AG10803 (cell line): ENCODE data around the gene SERPINE3.

Experiments
- DNase-seq: peaks from one replicate; pipeline ENCODE4 v3.0.0; 2010; ENCODE audit warnings: low read depth
- H3K4me3 ChIP-seq: 2 replicates; pipeline ENCODE4 v1.5.1; 2011; ENCODE audit warnings: mild to moderate bottlenecking, low read length, control low read depth
- CTCF ChIP-seq: conservative IDR thresholded peaks from 2 replicates; pipeline ENCODE4 v1.5.1; 2011; ENCODE audit warnings: mild to moderate bottlenecking, low read length, control low read depth, inconsistent platforms

Gene SERPINE3

GRCh38 chr13:51373451-51373850 is 34.0 kb downstream of the SERPINE3 start:
- H3K4me3 ChIP-seq, result no peak overlapping the region
- DNase-seq, result no peak
- TF ChIP-seq CTCF, result no peak

GRCh38 chr13:51380269-51380668 is 40.8 kb downstream of the SERPINE3 start:
- peak; percentile 14 for DNase-seq
- H3K4me3 ChIP-seq, result no peak overlapping the region
- TF ChIP-seq CTCF, result no peak

- DNase-seq, result no peak
- TF ChIP-seq CTCF, result no peak
- no peak overlapping the region for H3K4me3 ChIP-seq
These were observed 45.6 kb downstream of the SERPINE3 start for GRCh38 chr13:51385114-51385513.

GRCh38 chr13:51394724-51395123 is 55.2 kb downstream of the SERPINE3 start:
- no peak for TF ChIP-seq CTCF
- DNase-seq, result no peak

GRCh38 chr13:51396352-51396751 is 56.9 kb downstream of the SERPINE3 start:
- H3K4me3 ChIP-seq, result no peak overlapping the region
- TF ChIP-seq CTCF, result no peak
- DNase-seq, result peak; percentile 53

More at GRCh38 chr13:51394724-51395123, 55.2 kb downstream of the SERPINE3 start:
- no peak overlapping the region for H3K4me3 ChIP-seq

- peak; percentile 94 for DNase-seq
- no peak for TF ChIP-seq CTCF
- H3K4me3 ChIP-seq, result no peak overlapping the region
These were observed 57.9 kb downstream of the SERPINE3 start for GRCh38 chr13:51397262-51397941.

- TF ChIP-seq CTCF, result no peak
- no peak overlapping the region for H3K4me3 ChIP-seq
- DNase-seq, result no peak
These were observed 65.7 kb downstream of the SERPINE3 start for GRCh38 chr13:51405176-51405575.
